ENCODE measurements around the gene PWP2.
"Not testable (repeated sequence)": the region's sequence is repeated elsewhere in the genome, so short reads cannot be mapped to it uniquely, and the experiment has no call there.

PWP2 gene

GRCh38 chr21:44140552-44140932 is 33.3 kb downstream of the PWP2 start:
- DNase-seq, result not testable (repeated sequence)

DNA sequence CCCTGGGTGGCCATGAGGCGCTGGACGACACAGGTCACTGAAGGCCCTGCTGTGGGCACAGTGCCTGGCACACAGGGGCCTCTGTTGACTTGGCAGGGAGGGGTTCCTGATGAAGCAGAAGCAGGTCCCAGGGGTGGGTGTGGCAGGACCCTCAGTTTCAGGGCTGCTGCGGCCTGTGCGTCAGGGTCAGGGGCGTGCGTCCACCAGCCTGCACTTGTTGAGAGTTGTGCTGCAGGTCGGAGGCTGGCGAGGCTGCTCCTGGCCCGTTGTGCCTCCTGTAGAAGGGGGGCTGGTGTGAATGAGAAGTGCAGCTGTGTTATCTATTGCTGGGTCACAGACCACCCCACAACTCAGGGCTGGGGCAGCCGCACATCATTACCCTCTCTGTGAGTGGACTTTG is 35.3 kb downstream of the PWP2 start:
- not testable (repeated sequence) for DNase-seq

- not testable (repeated sequence) for DNase-seq
These were observed 36.2 kb downstream of the PWP2 start for GRCh38 chr21:44143380-44143779.

DNA sequence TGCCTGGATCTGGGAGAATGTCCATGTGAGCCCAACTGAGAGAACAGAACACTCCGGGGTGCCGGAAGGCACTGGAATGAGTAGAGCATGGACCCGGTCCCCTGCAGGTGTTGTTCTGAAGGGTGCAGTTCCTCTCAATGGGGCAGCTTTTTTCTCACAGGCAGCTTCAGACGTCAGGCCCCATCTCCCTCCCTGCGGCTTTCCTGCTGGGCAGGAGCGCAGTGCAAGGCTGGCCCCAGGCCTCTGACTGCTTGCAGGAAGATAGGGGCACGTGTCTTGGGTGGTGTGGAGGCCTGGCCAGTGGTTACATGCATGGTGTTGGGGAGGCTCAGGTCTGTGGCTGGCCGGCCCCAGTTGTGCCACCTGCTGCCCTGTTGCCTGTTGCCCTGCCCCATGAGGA is 36.8 kb downstream of the PWP2 start:
- DNase-seq, result not testable (repeated sequence)

DNA sequence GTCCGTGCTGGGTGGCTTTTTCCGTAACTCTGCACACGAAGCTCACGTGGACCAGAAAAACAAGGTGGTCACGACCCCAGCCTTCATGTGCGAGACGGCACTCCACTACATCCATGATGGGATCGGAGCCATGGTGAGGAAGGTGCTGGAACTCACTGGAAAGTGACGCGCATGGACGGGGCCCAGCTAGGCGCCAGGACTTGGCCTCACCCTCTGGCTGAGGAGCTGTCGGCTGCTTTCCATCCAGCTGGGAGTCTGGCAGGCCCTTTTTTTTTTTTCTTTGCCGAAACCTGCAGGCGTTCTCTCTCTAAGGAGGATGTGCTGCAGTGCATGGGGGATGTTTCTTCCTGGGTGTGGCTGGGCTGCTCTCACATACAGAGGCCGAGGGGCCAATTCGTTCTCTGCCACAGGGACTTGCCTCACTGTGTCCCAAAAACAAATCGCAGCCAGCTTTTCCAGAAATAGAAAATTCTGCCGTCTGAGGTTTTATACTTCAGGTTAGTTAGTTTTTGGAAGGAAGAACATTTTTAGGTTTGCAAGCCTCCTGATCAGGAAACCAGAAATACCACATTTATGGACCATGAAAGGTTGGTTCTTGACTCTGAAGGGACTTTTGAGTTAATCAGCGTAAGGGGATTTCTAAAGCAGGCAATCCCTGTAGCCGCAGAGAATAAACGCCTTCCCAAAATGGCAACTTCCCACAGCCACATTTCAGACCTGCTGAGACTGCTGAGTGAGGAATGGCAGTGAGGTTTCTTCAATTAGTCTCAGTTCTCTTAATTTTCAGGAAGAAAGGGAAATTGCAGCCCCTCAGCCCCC is 37.8 kb downstream of the PWP2 start:
- not testable (repeated sequence) for DNase-seq

- not testable (repeated sequence) for DNase-seq
These were observed 38.4 kb downstream of the PWP2 start for GRCh38 chr21:44145616-44146015.

DNA sequence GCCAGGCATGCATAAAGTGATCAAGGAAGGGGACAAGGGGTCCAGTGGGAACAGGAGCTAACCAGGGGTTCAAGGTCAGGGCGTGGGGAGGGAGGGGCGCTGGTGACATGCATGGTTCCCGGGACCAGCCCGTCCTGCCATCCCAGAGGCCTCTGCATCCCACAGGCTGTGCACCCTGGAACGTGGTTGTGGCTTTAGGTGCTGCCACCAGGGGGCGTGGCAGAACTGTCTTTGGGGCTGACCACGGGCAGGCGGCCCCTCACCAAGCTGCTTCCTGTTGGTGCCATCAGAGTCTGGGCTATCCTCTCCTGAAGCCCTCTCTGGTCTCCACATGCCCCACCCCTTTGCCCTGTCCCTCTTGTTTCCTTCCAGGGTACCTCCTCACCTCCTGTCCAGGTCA is 39.9 kb downstream of the PWP2 start:
- DNase-seq, result not testable (repeated sequence)

DNA sequence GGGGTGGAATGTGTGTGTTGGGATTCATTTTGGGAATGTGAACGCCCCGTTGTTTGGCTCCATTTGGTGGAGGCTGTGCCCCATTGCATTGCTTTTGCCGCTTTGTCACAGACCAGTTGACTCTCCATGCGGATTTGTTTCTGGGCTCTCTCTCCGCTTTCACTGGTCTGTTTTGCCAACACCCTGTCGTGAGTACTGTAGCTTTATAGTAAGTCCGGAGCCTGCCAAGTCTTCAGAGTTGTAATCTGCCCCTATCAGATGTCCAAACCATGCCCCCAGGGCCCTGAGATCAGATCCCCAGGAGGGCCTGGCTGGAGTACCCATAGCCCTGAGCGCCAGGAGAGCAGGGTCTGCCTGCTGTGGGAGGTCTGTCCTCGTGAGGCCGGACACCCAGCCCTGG is 43.1 kb downstream of the PWP2 start:
- DNase-seq, result not testable (repeated sequence)

DNA sequence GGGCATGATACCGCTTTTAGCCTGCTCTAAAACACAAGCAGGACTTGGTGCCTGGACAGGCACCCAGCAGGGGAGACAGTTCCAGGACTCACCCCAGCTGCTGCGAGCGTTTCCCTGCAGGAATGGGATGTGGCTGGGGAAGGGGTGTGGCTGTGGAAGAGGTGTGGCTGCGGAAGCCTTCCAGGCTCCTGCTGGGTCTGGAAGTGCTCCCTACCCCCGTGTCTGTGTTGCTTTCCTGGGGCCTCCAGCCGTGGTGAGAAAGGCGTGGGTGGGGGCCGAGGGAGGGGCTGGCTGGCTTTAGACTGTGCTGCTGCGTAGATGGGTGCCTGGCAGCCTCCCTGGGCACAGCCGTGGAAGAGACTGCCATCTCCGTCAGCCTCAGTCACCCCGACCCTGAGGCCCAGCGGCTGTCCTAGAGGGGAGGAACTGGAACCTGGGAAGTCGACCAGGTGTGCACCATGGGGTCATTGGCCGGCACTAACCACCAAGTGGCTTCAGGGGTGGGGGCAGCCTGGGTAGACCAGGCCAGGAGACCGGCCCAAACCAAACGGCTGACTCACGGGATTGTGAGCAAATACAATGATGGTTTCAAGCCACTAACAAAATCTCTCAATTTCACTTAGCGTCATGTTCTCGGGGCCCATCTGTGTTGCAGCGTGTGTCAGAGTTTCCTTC is 46.2 kb downstream of the PWP2 start:
- not testable (repeated sequence) for DNase-seq

DNA sequence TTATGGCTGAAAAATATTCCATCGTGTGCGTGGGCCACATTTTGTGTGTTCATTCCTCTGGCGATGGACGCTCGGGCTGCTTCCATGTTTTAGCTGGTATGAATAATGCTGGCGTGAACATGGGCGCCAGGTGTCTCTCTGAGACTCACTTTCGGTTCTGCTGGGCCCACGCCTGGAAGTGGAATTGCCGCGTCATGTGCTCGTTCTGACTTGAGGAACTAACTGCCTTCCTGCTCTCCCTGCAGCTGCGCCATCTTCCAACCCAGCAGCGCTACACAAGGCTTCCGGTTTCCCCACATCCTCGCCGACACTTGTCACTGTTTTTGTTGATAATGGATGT is 46.7 kb downstream of the PWP2 start:
- not testable (repeated sequence) for DNase-seq

DNA sequence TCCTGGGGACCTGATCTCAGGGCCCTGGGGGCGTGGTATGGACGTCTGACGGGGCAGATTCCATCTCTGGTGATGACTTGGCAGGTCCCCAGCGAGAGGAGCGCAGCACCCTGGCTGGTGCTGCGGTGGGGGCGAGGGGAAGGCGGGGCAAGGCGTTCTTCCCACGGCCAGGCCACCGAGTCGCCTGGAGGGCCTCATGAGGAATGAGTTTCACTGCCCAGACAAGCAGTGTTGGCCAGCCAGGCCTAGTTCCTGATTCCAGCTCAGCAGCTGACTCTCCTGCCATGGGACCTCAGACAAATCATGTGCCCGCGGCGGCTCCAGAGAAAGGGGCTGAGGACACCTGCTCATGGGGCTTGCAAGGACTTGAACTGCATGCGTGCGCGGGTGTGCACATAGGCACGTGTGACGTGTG is 47.6 kb downstream of the PWP2 start:
- DNase-seq, result not testable (repeated sequence)

GRCh38 chr21:44155231-44155993 is 48.2 kb downstream of the PWP2 start:
- DNase-seq, result not testable (repeated sequence)

- not testable (repeated sequence) for DNase-seq
These were observed 48.8 kb downstream of the PWP2 start for GRCh38 chr21:44155994-44156380.

DNA sequence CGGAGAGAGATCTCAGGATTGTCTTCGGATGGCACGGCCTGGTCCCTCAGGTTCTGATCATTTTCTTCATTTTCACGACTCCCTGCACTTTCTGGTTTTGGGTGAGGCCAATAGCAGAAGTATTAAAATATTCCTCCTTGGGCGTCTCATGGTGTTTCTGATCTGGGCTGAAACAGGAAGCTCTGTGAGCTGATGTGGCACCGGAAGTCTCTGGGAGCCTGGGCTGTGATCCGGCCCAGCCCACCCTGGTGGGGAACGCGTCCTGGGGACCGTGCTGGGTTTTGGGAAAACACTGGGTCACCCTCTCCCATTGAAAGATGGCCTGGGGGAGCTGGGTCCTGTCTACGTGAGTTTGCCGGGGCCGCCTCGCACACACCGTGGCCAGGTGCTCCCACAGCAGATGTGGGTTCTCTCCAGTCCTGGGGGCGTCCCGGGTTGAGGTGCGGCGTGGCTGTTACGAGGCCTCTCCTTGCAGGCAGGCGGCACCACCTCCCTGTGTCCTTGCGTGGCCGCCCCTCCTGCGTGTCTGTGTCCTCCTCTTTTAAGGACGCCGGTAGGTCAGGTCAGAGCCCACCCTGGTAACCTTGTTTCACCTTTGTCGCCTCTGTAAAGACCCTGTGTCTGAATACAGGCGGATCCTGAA is 50.4 kb downstream of the PWP2 start:
- not testable (repeated sequence) for DNase-seq

DNA sequence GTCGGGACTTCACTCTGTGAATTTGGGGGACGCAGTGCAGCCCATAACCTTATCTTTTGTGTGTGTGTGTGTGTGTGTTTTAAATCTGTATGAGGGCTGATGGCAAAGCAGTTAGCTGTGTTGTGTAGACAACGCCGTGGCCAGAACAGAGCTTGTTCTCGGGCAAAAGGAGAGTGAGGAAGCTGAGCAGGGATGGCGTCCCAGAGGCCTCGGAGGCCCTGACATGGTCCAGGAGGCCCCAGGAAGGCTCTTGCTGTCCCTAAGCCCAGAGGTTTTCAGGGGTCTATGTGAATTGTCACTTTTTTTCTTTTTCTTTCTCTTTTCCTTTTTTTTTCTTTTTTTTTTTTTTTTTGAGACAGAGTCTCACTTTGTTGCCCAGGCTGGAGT is 50.9 kb downstream of the PWP2 start:
- DNase-seq, result not testable (repeated sequence)

- DNase-seq, result not testable (repeated sequence)
These were observed 52.4 kb downstream of the PWP2 start for GRCh38 chr21:44159349-44160297.

DNA sequence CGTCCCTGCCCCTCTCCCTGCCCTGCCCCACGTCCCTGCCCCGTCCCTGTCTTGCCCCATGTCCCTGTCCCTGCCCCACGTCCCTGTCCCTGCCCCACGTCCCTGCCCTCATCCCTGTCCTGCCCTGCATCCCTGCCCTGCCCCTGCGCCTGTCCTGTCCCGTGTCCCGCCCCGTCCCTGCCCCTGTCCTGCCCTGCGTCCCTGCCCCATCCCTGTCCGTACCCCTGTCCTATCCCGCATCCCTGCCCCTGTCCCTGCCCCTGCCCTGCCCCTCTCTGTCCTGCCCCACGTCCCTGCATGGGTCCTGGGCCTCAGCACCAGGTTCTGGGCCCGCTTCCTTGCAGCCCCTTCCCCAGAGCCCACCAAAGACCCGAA is 53.1 kb downstream of the PWP2 start:
- DNase-seq, result not testable (repeated sequence)

DNA sequence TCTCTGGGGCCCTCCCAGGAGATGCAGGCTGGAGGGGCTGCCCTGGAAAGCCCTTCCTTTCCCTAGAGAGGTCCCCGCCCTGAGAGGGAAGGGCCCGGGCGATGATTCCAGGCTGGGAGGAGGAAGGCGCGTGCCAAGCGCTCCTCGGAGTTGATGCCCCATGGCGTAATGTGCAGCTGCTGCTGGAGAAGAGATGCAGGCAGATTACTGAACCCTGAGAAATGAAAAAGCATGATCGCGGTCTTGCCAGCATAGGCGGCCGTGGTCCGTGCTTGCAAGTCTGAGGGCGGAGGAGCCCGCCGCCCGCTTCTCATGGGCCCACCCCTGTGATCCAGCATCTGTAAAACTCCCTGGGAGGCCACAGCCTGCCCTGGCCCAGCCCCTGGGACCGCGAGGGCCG is 53.6 kb downstream of the PWP2 start:
- not testable (repeated sequence) for DNase-seq

DNA sequence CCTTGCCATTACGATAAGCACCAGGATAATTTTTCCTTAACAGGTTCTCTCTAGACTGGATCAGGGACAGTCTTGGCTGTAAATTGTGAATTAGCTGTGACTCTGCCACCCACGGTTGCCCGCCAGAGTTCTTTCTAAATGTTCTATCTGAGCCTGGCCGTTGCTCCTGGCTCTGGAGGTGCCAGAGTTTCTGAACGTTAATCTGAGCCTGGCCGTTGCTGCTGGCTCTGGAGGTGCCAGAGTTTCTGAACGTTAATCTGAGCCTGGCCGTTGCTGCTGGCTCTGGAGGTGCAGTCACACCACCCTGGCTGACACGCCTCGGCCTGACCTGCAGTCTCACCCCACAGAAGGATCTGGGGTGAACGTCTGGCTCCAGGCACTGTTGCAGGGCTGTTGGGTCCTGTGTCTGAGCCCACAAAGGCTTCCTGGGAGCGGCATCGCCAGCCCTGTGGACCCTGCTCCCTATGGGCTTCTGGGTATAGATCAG is 56.0 kb downstream of the PWP2 start:
- DNase-seq, result not testable (repeated sequence)

DNA sequence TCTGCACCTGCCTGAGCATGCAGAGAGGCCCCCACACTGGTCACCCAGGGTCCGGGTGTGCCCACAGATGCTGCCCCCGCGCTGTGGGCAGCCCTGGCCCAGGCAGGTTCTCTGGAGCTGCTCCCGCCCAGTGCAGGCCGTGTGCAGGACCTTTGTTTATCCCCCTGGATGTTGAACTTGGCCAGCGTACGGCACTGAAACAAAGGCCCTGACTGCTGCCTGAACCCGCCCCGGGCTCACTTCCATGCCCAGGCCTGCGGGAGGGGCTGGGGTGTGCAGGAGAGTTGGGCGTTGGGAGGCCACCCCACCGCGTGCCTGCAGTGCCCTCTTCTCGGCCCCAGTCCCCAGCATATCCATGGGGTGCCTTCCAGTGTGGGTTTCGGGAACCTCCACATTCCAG is 58.7 kb downstream of the PWP2 start:
- DNase-seq, result not testable (repeated sequence)

DNA sequence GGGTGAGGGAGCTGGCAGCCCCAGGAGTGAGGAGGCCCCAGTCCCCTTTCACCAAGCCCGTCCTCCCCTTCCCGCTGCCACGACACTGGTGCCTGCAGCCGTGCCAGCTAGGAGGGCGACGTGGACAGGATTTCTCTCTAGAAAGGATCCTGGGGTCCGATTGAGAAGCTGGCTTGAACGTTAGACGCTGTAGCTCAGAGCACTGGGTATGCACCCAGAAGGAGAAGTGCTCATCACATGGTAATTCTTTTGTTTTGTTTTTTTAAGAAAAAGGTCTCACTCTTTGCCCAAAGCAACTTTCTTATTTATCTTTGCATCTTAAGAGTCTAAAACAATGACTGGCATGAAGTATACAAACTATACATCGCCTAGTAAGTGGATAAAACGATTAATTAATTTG is 60.3 kb downstream of the PWP2 start:
- DNase-seq, result not testable (repeated sequence)

- DNase-seq, result not testable (repeated sequence)
These were observed 63.1 kb downstream of the PWP2 start for GRCh38 chr21:44170326-44170725.
